Transverse colon (tissue), 4 donors: ENCODE measurements around the gene KCNJ6.

Experiments
- CTCF ChIP-seq, 5 experiments: fragments of 200-600 bp in 3 of 5; fragments of 450-650 bp in 2 of 5; sonication (generic) in 3 of 5; IDR thresholded peaks; 1 replicate in 2 of 5; 2 replicates in 3 of 5; pipeline ENCODE4 v1.5.1; 2016 to 2017; ENCODE audit warnings: antibody characterized with exemption in 5 of 5, inconsistent platforms in 3 of 5, mild to moderate bottlenecking in 2 of 5, moderate library complexity in 1 of 5
- EP300 ChIP-seq: sonication (generic); formaldehyde crosslinking; IDR thresholded peaks from one replicate; pipeline ENCODE4 v1.6.1; 2017; ENCODE audit warnings: antibody characterized with exemption, low read depth
- POLR2A ChIP-seq: fragments of 450-650 bp; IDR thresholded peaks from one replicate; pipeline ENCODE4 v1.6.1; 2016; ENCODE audit warnings: antibody characterized with exemption, mild to moderate bottlenecking, moderate library complexity
- POLR2AphosphoS5 ChIP-seq, 3 donors: sonication (generic); formaldehyde crosslinking; IDR thresholded peaks; one replicate each; pipeline ENCODE4 v1.6.1; 2016; ENCODE audit warnings: antibody characterized with exemption in 3 of 3

GRCh38 chr21:37819372-37819771, 96.9 kb downstream of the KCNJ6 start:
- TF ChIP-seq CTCF (IDR thresholded peaks at IDR 0.05) (no peak), POLR2AphosphoS5 (IDR thresholded peaks at IDR 0.05) (no peak), POLR2A (no peak), EP300 (no peak)
